Fibroblast of lung (primary cell): Measurements from ENCODE around the gene CERS3. TPM values are rescaled to one million over a fixed set of nuclear protein-coding genes. Genes with fewer than 3 reads are reported as not detected.

Experiments used
- DNase-seq, 2 donors: peaks; one replicate each; pipeline versions ENCODE4 v3.0.0 to v3.0.0-alpha.2; 2010; ENCODE audit warnings: low read depth in 2 of 2
- H2AFZ ChIP-seq: 2 replicates; pipeline ENCODE4 v1.5.1; 2012; ENCODE audit warnings: low read length, control low read depth, inconsistent platforms
- H3K27ac ChIP-seq: 2 replicates; pipeline ENCODE4 v1.5.1; 2011; ENCODE audit warnings: low read length, control low read depth; ENCODE audit not compliant: insufficient read depth
- H3K27me3 ChIP-seq: 2 replicates; pipeline ENCODE4 v1.5.1; 2011; ENCODE audit warnings: mild to moderate bottlenecking, low read length; ENCODE audit not compliant: control insufficient read depth, insufficient read depth
- H3K36me3 ChIP-seq: 2 replicates; pipeline ENCODE4 v1.5.1; 2011; ENCODE audit warnings: low read length; ENCODE audit not compliant: control insufficient read depth, insufficient read depth
- H3K4me1 ChIP-seq: 2 replicates; pipeline ENCODE4 v1.5.1; 2011; ENCODE audit warnings: low read length; ENCODE audit not compliant: control insufficient read depth, insufficient read depth; ENCODE audit errors: extremely low read depth
- H3K4me2 ChIP-seq: 2 replicates; pipeline ENCODE4 v1.5.1; 2011; ENCODE audit warnings: low read length, control low read depth; ENCODE audit not compliant: insufficient read depth; ENCODE audit errors: extremely low read depth
- H3K4me3 ChIP-seq, 4 experiments: fragments of 200-600 bp in 1 of 4; sonication (generic) in 1 of 4; replicated peaks in 1 of 4; 2 replicates each; pipeline ENCODE4 v1.5.1; 2011 to 2016; ENCODE audit warnings: low read length in 4 of 4, low read depth in 3 of 4, mild to moderate bottlenecking in 3 of 4, control low read depth in 2 of 4, inconsistent platforms in 1 of 4, mixed read lengths in 1 of 4; ENCODE audit not compliant: insufficient read depth in 1 of 4; ENCODE audit errors: control extremely low read depth in 1 of 4
- H3K79me2 ChIP-seq: 2 replicates; pipeline ENCODE4 v1.5.1; 2012; ENCODE audit warnings: mild to moderate bottlenecking, low read length, inconsistent platforms; ENCODE audit not compliant: control insufficient read depth, insufficient read depth
- H3K9ac ChIP-seq: 2 replicates; pipeline ENCODE4 v1.5.1; 2011; ENCODE audit warnings: mild to moderate bottlenecking, low read length, control low read depth; ENCODE audit not compliant: insufficient read depth
- H3K9me3 ChIP-seq: 2 replicates; pipeline ENCODE4 v1.5.1; 2012; ENCODE audit warnings: low read depth, low read length; ENCODE audit not compliant: control insufficient read depth, insufficient read depth
- H4K20me1 ChIP-seq: 2 replicates; pipeline ENCODE4 v1.5.1; 2011; ENCODE audit warnings: low read length; ENCODE audit not compliant: control insufficient read depth, insufficient read depth; ENCODE audit errors: extremely low read depth
- EZH2 ChIP-seq: IDR thresholded peaks from 2 replicates; pipeline ENCODE4 v1.5.1; 2012; ENCODE audit warnings: low read length, control low read depth, mild to moderate bottlenecking; ENCODE audit errors: missing control alignments
- polyA plus RNA-seq, 2 donors: library from polyadenylated mRNA; depleted of rRNA in 1 of 2; stranded (reverse) in 1 of 2; unstranded in 1 of 2; fragments of >200 nt; gene quantifications; 2 replicates each; pipeline ENCODE4 v1.2.1, GENCODE V29; 2011 to 2012; ENCODE audit warnings: missing spikeins in 1 of 2
- total RNA-seq: library from RNA; depleted of rRNA; stranded (reverse); fragments of >200 nt; gene quantifications from 2 replicates; pipeline ENCODE4 v1.2.1, GENCODE V29; 2014
- TF ChIP-seq, protein P1 (sequence below), 2 donors: IDR thresholded peaks in 1 of 2; conservative IDR thresholded peaks in 1 of 2; 1 replicate in 1 of 2; 2 replicates in 1 of 2; pipeline ENCODE4 v1.5.1; 2011 to 2012; ENCODE audit warnings: low read length in 2 of 2, control low read depth in 1 of 2, inconsistent platforms in 1 of 2, low read depth in 1 of 2, mild to moderate bottlenecking in 1 of 2

Gene CERS3
- total and polyA plus RNA-seq, 2 donors (not counting 1 experiment from before 2014, with no cell fraction given): not detected

DNA sequence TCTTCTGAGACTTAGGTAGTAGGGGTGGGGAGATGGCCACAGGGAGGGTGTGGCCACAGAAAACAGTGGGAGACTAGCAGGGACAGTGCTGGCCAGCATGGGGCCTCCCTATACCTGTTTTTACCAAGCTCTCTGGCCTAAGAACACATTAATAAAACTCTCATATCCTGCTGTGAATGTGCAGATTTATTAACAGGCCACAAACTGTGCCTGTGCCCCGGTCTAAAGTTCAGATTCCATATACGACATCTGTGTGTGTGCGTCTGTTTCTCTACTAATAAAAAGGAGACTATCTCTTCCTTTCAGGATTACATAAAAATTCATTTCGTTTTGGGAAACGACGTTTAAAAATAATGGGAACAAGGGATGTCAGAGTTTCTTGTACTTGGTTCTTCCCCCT lies 94.2 kb downstream of the CERS3 start:
- no peaks in the 10 kb centered on the region for H3K4me1 ChIP-seq

DNA sequence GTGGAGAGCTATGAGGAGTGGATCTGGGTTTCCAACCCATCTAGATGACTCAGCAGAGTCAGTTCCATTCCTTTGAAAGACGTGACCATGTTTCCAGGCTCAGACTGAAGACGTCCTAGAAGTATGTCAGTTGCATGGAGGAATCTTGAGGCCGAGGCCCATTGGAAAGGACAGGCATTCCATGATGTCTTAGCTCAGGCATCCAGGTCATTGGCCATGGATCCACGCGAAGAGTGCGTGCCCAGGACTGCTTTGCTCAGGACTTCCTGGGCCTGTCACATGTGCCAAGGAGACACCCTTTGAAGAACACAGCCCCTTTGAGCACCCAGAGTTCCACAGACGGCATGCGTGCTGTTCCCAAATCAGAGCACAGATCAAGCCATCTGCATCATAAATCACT lies 94.7 kb downstream of the CERS3 start:
- Histone ChIP-seq H2AFZ (no peak overlapping the region), H3K4me2 (no peak overlapping the region), H4K20me1 (no peaks in the 10 kb centered on the region), H3K79me2 (no peaks in the 10 kb centered on the region), H3K9me3 (no peaks in the 10 kb centered on the region), H3K4me1 (no peaks in the 10 kb centered on the region), H3K27ac (no peak overlapping the region), H3K4me3 (no peak overlapping the region), H3K9ac (no peak overlapping the region), H3K36me3 (no peaks in the 10 kb centered on the region), H3K27me3 (no peaks in the 10 kb centered on the region)
- TF ChIP-seq EZH2: no peak
- TF ChIP-seq, protein P1, sequence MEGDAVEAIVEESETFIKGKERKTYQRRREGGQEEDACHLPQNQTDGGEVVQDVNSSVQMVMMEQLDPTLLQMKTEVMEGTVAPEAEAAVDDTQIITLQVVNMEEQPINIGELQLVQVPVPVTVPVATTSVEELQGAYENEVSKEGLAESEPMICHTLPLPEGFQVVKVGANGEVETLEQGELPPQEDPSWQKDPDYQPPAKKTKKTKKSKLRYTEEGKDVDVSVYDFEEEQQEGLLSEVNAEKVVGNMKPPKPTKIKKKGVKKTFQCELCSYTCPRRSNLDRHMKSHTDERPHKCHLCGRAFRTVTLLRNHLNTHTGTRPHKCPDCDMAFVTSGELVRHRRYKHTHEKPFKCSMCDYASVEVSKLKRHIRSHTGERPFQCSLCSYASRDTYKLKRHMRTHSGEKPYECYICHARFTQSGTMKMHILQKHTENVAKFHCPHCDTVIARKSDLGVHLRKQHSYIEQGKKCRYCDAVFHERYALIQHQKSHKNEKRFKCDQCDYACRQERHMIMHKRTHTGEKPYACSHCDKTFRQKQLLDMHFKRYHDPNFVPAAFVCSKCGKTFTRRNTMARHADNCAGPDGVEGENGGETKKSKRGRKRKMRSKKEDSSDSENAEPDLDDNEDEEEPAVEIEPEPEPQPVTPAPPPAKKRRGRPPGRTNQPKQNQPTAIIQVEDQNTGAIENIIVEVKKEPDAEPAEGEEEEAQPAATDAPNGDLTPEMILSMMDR (conservative IDR thresholded peaks at IDR 0.05 in 1 of 2, IDR thresholded peaks at IDR 0.05 in 1 of 2; ENCODE audit: low read depth in 1 of 2, low read length in 2 of 2): no peak
- DNase-seq: no peak

More for the DNA sequence above, 94.2 kb downstream of the CERS3 start:
- no peak overlapping the region for H3K4me3 ChIP-seq
- no peaks in the 10 kb centered on the region for H3K36me3 ChIP-seq
- H3K9ac ChIP-seq: no peak overlapping the region
- H3K79me2 ChIP-seq: no peaks in the 10 kb centered on the region
- no peak for TF ChIP-seq EZH2
- TF ChIP-seq, protein P1 (conservative IDR thresholded peaks at IDR 0.05 in 1 of 2, IDR thresholded peaks at IDR 0.05 in 1 of 2; ENCODE audit: low read depth in 1 of 2, low read length in 2 of 2): no peak
- no peak for DNase-seq
- H2AFZ ChIP-seq: no peak overlapping the region
- no peaks in the 10 kb centered on the region for H3K9me3 ChIP-seq
- no peaks in the 10 kb centered on the region for H3K27me3 ChIP-seq
- H3K4me2 ChIP-seq: no peak overlapping the region
- no peak overlapping the region for H3K27ac ChIP-seq
- no peaks in the 10 kb centered on the region for H4K20me1 ChIP-seq

DNA sequence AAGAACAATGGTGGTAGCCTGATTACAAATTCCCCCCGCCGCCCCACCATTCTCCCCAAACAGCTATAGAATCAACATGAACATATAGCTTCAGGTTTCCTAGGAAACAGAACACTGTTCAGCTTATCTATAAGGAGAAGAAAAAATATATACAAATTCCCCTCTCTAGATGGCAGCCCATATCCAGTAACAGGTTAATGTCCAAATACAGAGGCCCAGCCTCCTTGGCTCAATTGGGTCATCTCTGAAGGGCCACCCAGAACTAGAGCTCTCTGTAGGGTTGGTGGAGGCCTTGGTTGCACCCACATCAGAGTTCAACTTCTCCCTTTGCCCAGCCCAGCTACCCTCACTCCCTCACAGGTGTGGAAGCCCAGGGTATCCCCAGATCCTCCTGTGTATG lies 95.4 kb downstream of the CERS3 start:
- Histone ChIP-seq H3K4me3 (no peak overlapping the region), H3K27me3 (no peaks in the 10 kb centered on the region), H3K27ac (no peak overlapping the region), H3K79me2 (no peaks in the 10 kb centered on the region), H3K4me2 (no peak overlapping the region), H3K4me1 (no peaks in the 10 kb centered on the region), H3K9me3 (no peaks in the 10 kb centered on the region), H3K36me3 (no peaks in the 10 kb centered on the region), H3K9ac (no peak overlapping the region), H4K20me1 (no peaks in the 10 kb centered on the region), H2AFZ (no peak overlapping the region)
- DNase-seq: no peak
- TF ChIP-seq, protein P1 (conservative IDR thresholded peaks at IDR 0.05 in 1 of 2, IDR thresholded peaks at IDR 0.05 in 1 of 2; ENCODE audit: low read depth in 1 of 2, low read length in 2 of 2): no peak
- no peak for TF ChIP-seq EZH2
